SK-N-SH (cell line): ENCODE measurements around the gene EXOSC2.

ENCODE experiments used
- EZH2phosphoT487 ChIP-seq: fragments of 200-600 bp; sonication (generic); IDR thresholded peaks from 2 replicates; pipeline ENCODE4 v1.6.1; 2017; ENCODE audit warnings: low read depth, mixed run types, mild to moderate bottlenecking, antibody characterized with exemption, moderate library complexity, borderline replicate concordance
- GABPA ChIP-seq: IDR thresholded peaks from 2 replicates; pipeline ENCODE4 v1.4.0; 2012; ENCODE audit warnings: low read depth, mild to moderate bottlenecking
- GATA2 ChIP-seq: sonication (generic); formaldehyde crosslinking; IDR thresholded peaks from 2 replicates; pipeline ENCODE4 v1.5.0; 2020; ENCODE audit warnings: mild to moderate bottlenecking, missing genetic modification reagents
- JUND ChIP-seq: IDR thresholded peaks from 2 replicates; pipeline ENCODE4 v1.4.0; 2012
- POLR2AphosphoS5 ChIP-seq: IDR thresholded peaks from 2 replicates; pipeline ENCODE4 v1.6.1; 2012; ENCODE audit warnings: low read depth, low read length
- RFX5 ChIP-seq: IDR thresholded peaks from 2 replicates; pipeline ENCODE4 v1.6.1; 2012; ENCODE audit warnings: mild to moderate bottlenecking, improper control_type of control experiment, low read length
- SMC3 ChIP-seq: IDR thresholded peaks from 2 replicates; pipeline ENCODE4 v1.6.1; 2012; ENCODE audit warnings: low read depth, low read length, improper control_type of control experiment
- TAF1 ChIP-seq: IDR thresholded peaks from 2 replicates; pipeline ENCODE4 v1.6.1; 2012; ENCODE audit warnings: low read depth, mild to moderate bottlenecking, low read length, moderate library complexity, borderline replicate concordance
- TF ChIP-seq, protein P1 (sequence below): fragments of 150-350 bp; IDR thresholded peaks from 2 replicates; pipeline ENCODE4 v1.6.1; 2016; ENCODE audit warnings: mild to moderate bottlenecking, low read depth, low read length
- TF ChIP-seq, protein P2 (sequence below): IDR thresholded peaks from 2 replicates; pipeline ENCODE4 v1.4.0; 2012; ENCODE audit warnings: low read depth
- TF ChIP-seq, protein P3 (sequence below): fragments of 150-350 bp; IDR thresholded peaks from 2 replicates; pipeline ENCODE4 v1.6.1; 2017; ENCODE audit warnings: antibody characterized with exemption, low read length, low read depth, borderline replicate concordance
- TF ChIP-seq, protein P4 (sequence below): fragments of 200-600 bp; sonication (generic); IDR thresholded peaks from 2 replicates; pipeline ENCODE4 v1.6.1; 2017; ENCODE audit warnings: antibody characterized with exemption, mild to moderate bottlenecking, moderate library complexity
- TF ChIP-seq, protein P5 (sequence below): IDR thresholded peaks from 2 replicates; pipeline ENCODE4 v1.4.0; 2012; ENCODE audit warnings: low read depth, borderline replicate concordance
- TF ChIP-seq, protein P6 (sequence below): IDR thresholded peaks from 2 replicates; pipeline ENCODE4; 2012

DNA sequence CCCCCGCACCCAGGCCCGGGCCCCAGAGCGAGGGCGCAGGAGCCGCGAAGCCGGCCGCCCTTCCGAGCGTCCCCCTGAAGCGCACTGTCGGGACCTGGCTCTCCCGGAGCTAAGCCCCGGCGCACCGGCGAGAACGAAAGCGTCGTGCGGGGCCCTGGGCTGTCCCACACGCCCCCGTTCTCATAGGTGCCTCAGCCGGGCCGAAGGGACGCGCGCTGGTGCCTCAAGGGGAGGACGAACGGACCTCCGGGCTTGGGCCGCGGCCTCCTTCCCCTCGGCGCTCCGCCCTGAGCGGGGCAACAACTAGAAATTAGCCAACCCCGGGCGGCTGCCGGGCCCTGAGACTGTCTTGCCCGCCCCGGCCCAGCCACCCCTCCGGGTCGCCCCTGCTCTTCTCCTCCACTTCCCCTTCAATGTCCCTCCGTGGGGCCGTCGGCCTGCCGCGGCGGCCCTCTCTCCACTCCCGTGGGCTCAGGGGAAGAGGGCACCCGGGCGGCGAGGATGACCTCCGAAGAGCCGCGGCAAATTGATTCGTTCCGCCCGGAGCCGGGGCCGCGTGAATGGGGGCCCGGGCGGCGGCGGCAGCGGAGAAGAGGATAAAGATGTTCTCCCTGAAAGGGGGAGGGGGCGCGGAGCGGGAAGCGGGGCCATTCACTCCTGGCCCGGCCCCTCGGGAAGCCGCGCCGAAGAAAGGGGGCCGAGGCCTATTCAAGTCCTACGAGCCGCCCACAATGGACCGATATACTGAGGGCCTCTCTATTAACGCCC lies 32.7 kb upstream of the EXOSC2 start:
- TF ChIP-seq GATA2 (no peak), POLR2AphosphoS5 (no peak), TAF1 (no peak), JUND (no peak), SMC3 (no peak), GABPA (no peak), RFX5 (no peak), EZH2phosphoT487 (peak; percentile 86; the same call in 1 of the 2 replicates)
- TF ChIP-seq, protein P1, sequence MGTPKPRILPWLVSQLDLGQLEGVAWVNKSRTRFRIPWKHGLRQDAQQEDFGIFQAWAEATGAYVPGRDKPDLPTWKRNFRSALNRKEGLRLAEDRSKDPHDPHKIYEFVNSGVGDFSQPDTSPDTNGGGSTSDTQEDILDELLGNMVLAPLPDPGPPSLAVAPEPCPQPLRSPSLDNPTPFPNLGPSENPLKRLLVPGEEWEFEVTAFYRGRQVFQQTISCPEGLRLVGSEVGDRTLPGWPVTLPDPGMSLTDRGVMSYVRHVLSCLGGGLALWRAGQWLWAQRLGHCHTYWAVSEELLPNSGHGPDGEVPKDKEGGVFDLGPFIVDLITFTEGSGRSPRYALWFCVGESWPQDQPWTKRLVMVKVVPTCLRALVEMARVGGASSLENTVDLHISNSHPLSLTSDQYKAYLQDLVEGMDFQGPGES: no peak
- TF ChIP-seq, protein P2, sequence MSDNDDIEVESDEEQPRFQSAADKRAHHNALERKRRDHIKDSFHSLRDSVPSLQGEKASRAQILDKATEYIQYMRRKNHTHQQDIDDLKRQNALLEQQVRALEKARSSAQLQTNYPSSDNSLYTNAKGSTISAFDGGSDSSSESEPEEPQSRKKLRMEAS: no peak
- TF ChIP-seq, protein P3, sequence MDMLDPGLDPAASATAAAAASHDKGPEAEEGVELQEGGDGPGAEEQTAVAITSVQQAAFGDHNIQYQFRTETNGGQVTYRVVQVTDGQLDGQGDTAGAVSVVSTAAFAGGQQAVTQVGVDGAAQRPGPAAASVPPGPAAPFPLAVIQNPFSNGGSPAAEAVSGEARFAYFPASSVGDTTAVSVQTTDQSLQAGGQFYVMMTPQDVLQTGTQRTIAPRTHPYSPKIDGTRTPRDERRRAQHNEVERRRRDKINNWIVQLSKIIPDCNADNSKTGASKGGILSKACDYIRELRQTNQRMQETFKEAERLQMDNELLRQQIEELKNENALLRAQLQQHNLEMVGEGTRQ: no peak
- TF ChIP-seq, protein P4, sequence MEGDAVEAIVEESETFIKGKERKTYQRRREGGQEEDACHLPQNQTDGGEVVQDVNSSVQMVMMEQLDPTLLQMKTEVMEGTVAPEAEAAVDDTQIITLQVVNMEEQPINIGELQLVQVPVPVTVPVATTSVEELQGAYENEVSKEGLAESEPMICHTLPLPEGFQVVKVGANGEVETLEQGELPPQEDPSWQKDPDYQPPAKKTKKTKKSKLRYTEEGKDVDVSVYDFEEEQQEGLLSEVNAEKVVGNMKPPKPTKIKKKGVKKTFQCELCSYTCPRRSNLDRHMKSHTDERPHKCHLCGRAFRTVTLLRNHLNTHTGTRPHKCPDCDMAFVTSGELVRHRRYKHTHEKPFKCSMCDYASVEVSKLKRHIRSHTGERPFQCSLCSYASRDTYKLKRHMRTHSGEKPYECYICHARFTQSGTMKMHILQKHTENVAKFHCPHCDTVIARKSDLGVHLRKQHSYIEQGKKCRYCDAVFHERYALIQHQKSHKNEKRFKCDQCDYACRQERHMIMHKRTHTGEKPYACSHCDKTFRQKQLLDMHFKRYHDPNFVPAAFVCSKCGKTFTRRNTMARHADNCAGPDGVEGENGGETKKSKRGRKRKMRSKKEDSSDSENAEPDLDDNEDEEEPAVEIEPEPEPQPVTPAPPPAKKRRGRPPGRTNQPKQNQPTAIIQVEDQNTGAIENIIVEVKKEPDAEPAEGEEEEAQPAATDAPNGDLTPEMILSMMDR: no peak
- TF ChIP-seq, protein P5, sequence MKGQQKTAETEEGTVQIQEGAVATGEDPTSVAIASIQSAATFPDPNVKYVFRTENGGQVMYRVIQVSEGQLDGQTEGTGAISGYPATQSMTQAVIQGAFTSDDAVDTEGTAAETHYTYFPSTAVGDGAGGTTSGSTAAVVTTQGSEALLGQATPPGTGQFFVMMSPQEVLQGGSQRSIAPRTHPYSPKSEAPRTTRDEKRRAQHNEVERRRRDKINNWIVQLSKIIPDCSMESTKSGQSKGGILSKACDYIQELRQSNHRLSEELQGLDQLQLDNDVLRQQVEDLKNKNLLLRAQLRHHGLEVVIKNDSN: no peak
- TF ChIP-seq, protein P6, sequence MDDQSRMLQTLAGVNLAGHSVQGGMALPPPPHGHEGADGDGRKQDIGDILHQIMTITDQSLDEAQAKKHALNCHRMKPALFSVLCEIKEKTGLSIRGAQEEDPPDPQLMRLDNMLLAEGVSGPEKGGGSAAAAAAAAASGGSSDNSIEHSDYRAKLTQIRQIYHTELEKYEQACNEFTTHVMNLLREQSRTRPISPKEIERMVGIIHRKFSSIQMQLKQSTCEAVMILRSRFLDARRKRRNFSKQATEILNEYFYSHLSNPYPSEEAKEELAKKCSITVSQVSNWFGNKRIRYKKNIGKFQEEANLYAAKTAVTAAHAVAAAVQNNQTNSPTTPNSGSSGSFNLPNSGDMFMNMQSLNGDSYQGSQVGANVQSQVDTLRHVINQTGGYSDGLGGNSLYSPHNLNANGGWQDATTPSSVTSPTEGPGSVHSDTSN: no peak
